ENCODE data around the gene DIS3L2.

GRCh38 chr2:232236200-232236599, 274.7 kb downstream of the DIS3L2 start:
- TF ChIP-seq EZH2 (IDR thresholded peaks at IDR 0.05; ENCODE audit: insufficient read depth, poor library complexity, severe bottlenecking), result no peak
- TF ChIP-seq EZH2phosphoT487 (IDR thresholded peaks at IDR 0.05; ENCODE audit: insufficient read depth, low read depth), result no peak
